Astrocyte of the hippocampus (primary cell): ENCODE measurements around the gene CLCN5.
A peak's percentile ranks its signal among the peaks of the same experiment; 100 is the strongest.

ENCODE experiments used
- DNase-seq: peaks from one replicate; pipeline ENCODE4 v3.0.0; 2011; ENCODE audit warnings: low read depth, low spot score

Gene CLCN5

GRCh38 chrX:49922291-49923241 lies at the start of gene CLCN5:
CLCN5 (plus strand) TSS chrX:49922596; CDS start chrX:49925299, 2,703 bp downstream.
- peak; percentile 97 for DNase-seq

- peak; percentile 44 for DNase-seq
Measured at GRCh38 chrX:49876750-49877149, 45.6 kb upstream of the CLCN5 start.

GRCh38 chrX:49877397-49878101 lies 44.8 kb upstream of the CLCN5 start:
- DNase-seq: no peak

GRCh38 chrX:49878128-49878833 lies 44.1 kb upstream of the CLCN5 start:
- DNase-seq: peak; percentile 18

- peak; percentile 84 for DNase-seq
Measured at GRCh38 chrX:49878834-49879655, 43.4 kb upstream of the CLCN5 start, which contains the start of gene USP27X. USP27X (plus strand) TSS chrX:49879484; CDS start chrX:49880308, 824 bp downstream.

GRCh38 chrX:49879656-49880277 lies 42.6 kb upstream of the CLCN5 start:
- peak; percentile 7 for DNase-seq

- DNase-seq: no peak
Measured at GRCh38 chrX:49880668-49881067, 41.7 kb upstream of the CLCN5 start.

- DNase-seq: peak; percentile 52
Measured at GRCh38 chrX:49884290-49884862, 38.0 kb upstream of the CLCN5 start.

- DNase-seq: no peak
Measured at GRCh38 chrX:49892542-49892941, 29.9 kb upstream of the CLCN5 start.

- no peak for DNase-seq
Measured at GRCh38 chrX:49896951-49897350, 25.4 kb upstream of the CLCN5 start.

GRCh38 chrX:49901048-49901447 lies 21.3 kb upstream of the CLCN5 start:
- DNase-seq: no peak

GRCh38 chrX:49910344-49910743 lies 12.1 kb upstream of the CLCN5 start:
- DNase-seq: no peak

GRCh38 chrX:49912086-49912485 lies 10.3 kb upstream of the CLCN5 start:
- DNase-seq: no peak

- no peak for DNase-seq
Measured at GRCh38 chrX:49912861-49913260, 9.5 kb upstream of the CLCN5 start.

- DNase-seq: peak; percentile 66
Measured at GRCh38 chrX:49915361-49916222, 6.8 kb upstream of the CLCN5 start.

- peak; percentile 53 for DNase-seq
Measured at GRCh38 chrX:49919617-49920016, 2.8 kb upstream of the CLCN5 start.

GRCh38 chrX:49921109-49921508 lies 1.3 kb upstream of the CLCN5 start:
- no peak for DNase-seq

- DNase-seq: no peak
Measured at GRCh38 chrX:49925176-49925575, 2.8 kb downstream of the CLCN5 start.

GRCh38 chrX:49930039-49930438 lies 7.6 kb downstream of the CLCN5 start:
- no peak for DNase-seq
